GM12801 (cell line): ENCODE data around the gene GZMM.

Experiments used
- TF ChIP-seq, protein P1 (sequence below): IDR thresholded peaks from one replicate; pipeline ENCODE4 v1.5.1; 2011; ENCODE audit warnings: control low read depth; ENCODE audit not compliant: insufficient read length; ENCODE audit errors: extremely low read depth

Gene GZMM

DNA sequence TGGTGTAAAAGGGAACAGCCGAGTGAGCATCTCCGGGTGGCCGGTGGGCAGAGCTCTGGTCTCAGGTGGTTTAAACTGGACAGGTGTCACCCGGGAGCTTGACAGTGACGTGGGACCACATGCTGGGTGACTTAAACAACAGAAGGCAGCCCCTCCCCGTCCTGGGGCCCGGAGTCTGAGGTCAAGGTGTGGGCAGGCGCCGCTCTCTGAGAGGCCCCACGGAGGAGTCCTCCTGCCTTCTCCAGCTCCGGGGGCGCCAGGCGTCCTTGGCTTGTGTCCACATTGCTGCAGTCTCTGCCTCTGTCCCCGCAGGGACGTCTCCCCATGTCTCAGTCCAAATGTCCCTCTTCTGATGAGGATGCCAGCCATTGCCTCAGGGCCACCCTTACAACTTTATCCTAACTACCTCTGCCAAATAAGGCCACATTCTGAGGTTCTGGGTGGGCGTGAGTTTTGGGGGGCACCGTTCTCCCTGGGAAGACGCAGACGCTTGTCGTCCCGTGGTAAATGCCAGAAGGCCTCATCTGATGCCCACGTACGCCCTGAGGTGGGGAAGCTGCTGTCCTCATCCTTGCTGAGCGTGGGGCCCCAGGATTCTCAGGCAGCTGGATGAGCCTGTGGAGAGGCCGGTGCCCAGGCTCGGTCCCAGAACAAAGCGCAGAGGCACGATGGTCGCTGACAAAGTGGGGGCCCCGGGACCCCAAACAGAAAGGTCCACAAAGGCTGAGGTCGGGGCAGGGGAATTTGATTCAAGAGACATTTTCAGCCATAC lies 12.9 kb downstream of the GZMM start:
- TF ChIP-seq, protein P1, sequence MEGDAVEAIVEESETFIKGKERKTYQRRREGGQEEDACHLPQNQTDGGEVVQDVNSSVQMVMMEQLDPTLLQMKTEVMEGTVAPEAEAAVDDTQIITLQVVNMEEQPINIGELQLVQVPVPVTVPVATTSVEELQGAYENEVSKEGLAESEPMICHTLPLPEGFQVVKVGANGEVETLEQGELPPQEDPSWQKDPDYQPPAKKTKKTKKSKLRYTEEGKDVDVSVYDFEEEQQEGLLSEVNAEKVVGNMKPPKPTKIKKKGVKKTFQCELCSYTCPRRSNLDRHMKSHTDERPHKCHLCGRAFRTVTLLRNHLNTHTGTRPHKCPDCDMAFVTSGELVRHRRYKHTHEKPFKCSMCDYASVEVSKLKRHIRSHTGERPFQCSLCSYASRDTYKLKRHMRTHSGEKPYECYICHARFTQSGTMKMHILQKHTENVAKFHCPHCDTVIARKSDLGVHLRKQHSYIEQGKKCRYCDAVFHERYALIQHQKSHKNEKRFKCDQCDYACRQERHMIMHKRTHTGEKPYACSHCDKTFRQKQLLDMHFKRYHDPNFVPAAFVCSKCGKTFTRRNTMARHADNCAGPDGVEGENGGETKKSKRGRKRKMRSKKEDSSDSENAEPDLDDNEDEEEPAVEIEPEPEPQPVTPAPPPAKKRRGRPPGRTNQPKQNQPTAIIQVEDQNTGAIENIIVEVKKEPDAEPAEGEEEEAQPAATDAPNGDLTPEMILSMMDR = no peak

DNA sequence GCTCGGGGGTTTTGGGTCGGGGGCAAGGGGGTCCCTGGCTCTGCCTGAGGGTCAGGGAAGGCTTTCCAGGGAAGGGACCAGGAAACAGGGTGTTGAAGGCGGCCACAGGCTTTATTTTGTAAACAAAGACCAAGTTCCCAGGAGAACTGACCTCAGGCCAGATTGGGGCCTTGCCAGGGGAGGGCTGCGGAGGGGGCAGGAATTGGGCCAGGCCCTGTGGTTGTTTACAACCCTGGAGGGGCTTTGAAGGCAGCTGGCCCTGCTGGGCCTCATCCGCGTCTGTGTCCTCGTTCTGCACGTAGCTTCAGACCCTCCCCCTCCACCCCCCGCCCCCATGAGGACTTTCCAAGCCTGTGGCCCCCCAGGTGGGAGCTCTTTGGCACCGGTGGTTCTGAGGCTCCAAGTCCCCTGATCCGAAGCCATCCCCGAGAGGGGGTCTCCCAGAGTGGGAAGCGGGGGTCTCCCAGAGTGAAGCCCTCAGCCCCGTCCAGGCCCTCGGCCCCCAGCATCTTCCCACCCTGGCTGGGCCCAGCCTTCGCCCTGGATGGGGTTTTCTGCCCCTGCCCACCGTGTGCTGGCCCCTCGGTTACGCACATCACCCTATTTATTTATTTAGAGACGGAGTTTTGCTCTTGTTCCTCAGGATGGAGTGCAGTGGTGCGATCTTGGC lies 15.1 kb downstream of the GZMM start:
- TF ChIP-seq, protein P1 = no peak

DNA sequence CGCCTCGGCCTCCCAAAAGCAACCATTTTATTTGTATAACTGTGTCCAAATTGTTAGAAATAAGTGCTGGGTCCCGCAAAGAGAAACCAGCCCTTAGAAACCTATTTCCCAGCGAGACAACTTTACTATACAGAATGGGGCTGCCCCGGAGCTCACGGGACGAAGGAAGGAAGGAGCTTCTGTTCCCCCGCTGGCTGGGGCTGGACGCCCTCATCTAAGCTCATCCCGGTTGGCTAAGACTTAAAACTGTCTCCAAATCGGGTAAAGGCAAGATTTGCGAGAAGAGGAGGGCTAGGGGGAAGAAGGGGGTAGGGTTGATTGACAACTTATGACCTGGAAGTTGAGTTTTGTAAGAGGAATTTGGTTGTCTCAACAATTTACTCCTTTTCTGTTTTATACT lies 16.3 kb downstream of the GZMM start:
- TF ChIP-seq, protein P1 = no peak

DNA sequence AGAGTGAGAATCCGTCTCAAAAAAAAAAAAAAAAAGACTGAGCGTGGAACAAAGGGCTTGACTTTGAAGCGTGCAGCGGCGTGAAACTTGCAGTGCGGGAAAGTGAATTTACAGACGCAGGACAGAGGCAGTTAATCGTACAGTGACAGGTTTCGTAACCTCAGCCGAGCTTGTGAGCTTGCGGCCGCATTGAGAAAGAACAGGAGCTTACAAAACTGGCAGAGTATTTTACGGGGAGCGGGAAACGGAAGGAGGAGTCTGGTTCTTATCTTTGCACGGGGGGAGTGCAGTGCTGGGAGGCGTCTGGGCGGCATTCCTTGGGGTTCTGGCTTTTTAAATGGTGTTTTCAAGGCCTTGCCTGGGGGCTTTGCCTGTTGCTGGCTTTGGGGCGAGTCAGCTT lies 22.6 kb downstream of the GZMM start:
- TF ChIP-seq, protein P1 = no peak

DNA sequence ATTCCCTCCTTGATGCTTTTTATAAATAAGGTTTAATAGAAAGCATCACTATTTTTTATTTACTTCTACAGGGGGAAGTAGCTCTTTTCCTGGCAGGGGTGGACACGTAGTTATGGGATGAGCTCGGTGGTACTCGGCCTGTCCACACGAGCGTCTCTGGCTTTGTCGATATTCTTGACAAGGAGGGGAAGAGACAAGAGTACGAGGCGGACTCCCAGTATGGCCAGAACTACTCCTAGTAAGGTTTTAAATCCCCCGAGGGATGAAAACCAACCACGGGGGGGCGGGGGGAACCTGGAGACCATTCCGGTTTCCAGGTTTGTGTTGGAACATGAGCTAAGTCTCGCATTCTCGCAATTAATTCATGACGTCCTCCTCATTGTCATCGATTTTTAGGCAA lies 23.0 kb downstream of the GZMM start:
- TF ChIP-seq, protein P1 = no peak

DNA sequence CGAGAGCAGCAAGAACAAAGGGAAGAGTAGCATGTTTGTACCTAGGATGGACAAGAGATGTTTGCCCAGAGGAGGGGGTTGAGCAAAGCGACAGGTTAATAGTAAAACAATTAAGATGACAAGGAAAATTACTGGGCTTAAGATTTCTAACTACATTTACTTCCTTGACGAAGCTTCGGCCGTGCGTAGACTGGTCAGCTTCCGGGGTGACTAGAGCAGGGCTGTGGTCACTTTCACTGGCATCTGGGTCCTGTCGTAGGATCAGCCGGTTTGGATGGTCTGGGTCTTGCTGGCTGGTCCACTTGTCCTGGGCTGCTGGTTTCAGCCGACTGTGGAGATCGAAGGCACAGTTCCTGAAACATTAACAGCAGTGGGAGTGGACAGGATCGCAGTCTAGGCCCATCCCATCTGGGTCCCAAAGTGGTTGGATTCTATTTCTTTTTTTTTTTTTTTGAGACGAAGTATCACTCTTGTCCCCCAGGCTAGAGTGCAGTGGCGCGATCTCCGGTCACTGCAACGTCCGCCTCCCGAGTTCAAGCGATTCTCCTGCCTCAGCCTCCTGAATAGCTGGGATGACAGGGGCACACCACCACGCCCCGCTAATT lies 23.5 kb downstream of the GZMM start:
- TF ChIP-seq, protein P1 = no peak

DNA sequence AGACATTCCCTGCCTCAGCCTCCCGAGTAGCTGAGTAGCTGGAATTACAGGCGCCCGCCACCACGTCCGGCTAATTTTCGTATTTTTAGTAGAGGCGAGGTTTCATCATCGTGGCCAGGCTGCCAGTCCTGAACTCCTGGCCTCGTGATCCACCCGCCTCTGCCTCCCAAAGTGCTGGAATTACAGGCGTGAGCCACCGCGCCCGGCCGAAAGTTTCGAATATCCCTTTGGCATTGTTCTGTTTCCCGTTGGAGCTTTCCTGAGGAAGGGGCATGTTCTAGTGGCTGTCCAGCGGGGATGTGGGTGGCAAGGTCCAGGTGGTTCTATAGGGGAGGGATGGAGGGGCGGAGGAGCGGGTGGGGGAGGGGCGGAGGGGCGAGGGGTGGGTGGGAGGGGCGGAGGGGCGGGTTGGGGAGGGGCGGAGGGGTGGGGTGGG lies 26.4 kb downstream of the GZMM start:
- TF ChIP-seq, protein P1 = no peak
